ENCODE measurements around the gene PTPRD. TPM values are rescaled to one million over a fixed set of nuclear protein-coding genes. Genes with fewer than 3 reads are reported as not detected.

The PTPRD gene
- total and polyA plus RNA-seq, 2 donors from 2014 or later: 6.4 to 78.9 TPM

DNA sequence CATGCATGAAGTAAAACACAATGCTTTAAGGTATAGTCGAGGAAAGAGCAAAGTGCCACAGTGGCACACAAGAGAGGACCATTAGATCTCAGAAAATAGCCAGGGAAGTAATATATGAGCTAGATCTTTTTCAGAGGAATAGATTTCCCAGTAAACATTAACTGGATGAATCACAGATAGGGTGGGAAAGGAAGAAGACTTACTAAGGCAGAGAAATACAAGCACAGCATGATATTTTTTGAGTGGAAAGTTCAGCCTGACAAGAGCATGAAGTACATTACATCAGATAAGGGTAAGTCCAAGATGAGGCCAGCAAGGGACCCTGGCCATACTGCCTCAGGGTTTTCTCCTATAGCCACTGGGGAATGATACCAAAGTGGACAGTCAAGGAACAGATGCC lies 2008.6 kb downstream of the PTPRD start:
- Histone ChIP-seq H3K4me3 (ENCODE audit: low read length in 3 of 3) (no peak overlapping the region), H3K27me3 (ENCODE audit: control insufficient read depth, insufficient read depth, low read length) (no peaks in the 10 kb centered on the region), H3K9me3 (ENCODE audit: control insufficient read depth in 2 of 3, insufficient read depth in 1 of 3, low read length in 3 of 3) (no peaks in the 10 kb centered on the region), H3K27ac (ENCODE audit: low read depth in 2 of 2, low read length in 2 of 2) (no peak overlapping the region), H3K9ac (ENCODE audit: low read length in 3 of 3) (no peak overlapping the region), H3K36me3 (ENCODE audit: control insufficient read depth in 2 of 3, insufficient read depth in 3 of 3, low read length in 3 of 3) (no peaks in the 10 kb centered on the region), H3K4me1 (ENCODE audit: control insufficient read depth in 2 of 3, insufficient read depth in 2 of 3, low read depth in 1 of 3, low read length in 3 of 3) (no peaks in the 10 kb centered on the region)
- DNase-seq (no peak), FAIRE-seq (no peak)
- TF ChIP-seq, protein P1, sequence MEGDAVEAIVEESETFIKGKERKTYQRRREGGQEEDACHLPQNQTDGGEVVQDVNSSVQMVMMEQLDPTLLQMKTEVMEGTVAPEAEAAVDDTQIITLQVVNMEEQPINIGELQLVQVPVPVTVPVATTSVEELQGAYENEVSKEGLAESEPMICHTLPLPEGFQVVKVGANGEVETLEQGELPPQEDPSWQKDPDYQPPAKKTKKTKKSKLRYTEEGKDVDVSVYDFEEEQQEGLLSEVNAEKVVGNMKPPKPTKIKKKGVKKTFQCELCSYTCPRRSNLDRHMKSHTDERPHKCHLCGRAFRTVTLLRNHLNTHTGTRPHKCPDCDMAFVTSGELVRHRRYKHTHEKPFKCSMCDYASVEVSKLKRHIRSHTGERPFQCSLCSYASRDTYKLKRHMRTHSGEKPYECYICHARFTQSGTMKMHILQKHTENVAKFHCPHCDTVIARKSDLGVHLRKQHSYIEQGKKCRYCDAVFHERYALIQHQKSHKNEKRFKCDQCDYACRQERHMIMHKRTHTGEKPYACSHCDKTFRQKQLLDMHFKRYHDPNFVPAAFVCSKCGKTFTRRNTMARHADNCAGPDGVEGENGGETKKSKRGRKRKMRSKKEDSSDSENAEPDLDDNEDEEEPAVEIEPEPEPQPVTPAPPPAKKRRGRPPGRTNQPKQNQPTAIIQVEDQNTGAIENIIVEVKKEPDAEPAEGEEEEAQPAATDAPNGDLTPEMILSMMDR (IDR thresholded peaks at IDR 0.05; ENCODE audit: borderline replicate concordance, extremely low read depth, insufficient read depth): no peak
- intact Hi-C loops (cut with DNase I): no loop called here

DNA sequence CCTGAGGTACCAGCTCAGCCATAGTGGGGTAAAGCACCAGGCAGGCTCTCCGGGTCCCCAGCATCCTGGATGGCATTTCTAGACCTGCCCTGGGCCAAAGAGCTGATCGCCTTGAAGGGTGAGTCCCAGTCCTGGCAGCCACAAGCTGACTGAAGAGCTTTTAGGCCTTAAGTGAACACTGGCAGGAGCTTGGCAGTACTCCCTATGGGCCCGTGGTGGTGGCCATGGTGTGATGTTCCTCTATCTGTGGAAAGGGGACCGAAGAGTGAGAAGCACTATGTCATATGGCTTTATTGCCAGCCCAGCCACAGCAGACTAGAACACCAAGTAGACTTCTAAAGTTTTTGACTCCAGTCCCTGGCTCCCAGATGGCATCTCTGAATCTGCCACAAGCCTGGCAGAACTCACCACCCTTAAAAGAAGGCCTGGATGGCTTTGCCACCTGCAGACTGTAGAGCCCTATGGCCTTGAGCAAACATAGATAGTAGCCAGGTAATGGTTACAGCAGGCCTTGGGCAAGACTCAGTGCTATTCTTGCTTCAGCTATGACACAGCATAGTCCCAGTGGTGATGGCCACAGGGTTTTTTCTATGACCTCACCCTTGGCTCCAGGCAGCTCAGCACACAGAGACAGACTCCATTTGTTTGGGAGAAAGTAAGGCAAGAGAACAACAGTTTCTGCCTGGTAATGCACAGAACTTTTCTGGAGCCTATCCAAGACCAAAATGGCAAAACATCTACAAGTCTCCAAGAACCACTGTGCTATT lies 2011.7 kb downstream of the PTPRD start:
- DNase-seq (no peak), FAIRE-seq (no peak)
- H3K9ac ChIP-seq (ENCODE audit: low read length in 3 of 3): no peak overlapping the region
- no peaks in the 10 kb centered on the region for H3K9me3 ChIP-seq (ENCODE audit: control insufficient read depth in 2 of 3, insufficient read depth in 1 of 3, low read length in 3 of 3)
- no peaks in the 10 kb centered on the region for H3K4me1 ChIP-seq (ENCODE audit: control insufficient read depth in 2 of 3, insufficient read depth in 2 of 3, low read depth in 1 of 3, low read length in 3 of 3)
- no peak overlapping the region for H3K4me3 ChIP-seq (ENCODE audit: low read length in 3 of 3)
- TF ChIP-seq, protein P1 (IDR thresholded peaks at IDR 0.05; ENCODE audit: borderline replicate concordance, extremely low read depth, insufficient read depth): no peak
- no peaks in the 10 kb centered on the region for H3K36me3 ChIP-seq (ENCODE audit: control insufficient read depth in 2 of 3, insufficient read depth in 3 of 3, low read length in 3 of 3)
- H3K27me3 ChIP-seq (ENCODE audit: control insufficient read depth, insufficient read depth, low read length): no peaks in the 10 kb centered on the region
- no peak overlapping the region for H3K27ac ChIP-seq (ENCODE audit: low read depth in 2 of 2, low read length in 2 of 2)
- intact Hi-C loops (cut with DNase I): no loop called here

- no peaks in the 10 kb centered on the region for H3K36me3 ChIP-seq (ENCODE audit: control insufficient read depth in 2 of 3, insufficient read depth in 3 of 3, low read length in 3 of 3)
- no peaks in the 10 kb centered on the region for H3K4me1 ChIP-seq (ENCODE audit: control insufficient read depth in 2 of 3, insufficient read depth in 2 of 3, low read depth in 1 of 3, low read length in 3 of 3)
- no peaks in the 10 kb centered on the region for H3K27me3 ChIP-seq (ENCODE audit: control insufficient read depth, insufficient read depth, low read length)
- no peaks in the 10 kb centered on the region for H3K9me3 ChIP-seq (ENCODE audit: control insufficient read depth in 2 of 3, insufficient read depth in 1 of 3, low read length in 3 of 3)
- H3K27ac ChIP-seq (ENCODE audit: low read depth in 2 of 2, low read length in 2 of 2): no peak overlapping the region
- FAIRE-seq (no peak), DNase-seq (no peak)
- TF ChIP-seq, protein P1 (IDR thresholded peaks at IDR 0.05; ENCODE audit: borderline replicate concordance, extremely low read depth, insufficient read depth): no peak
- intact Hi-C loops (cut with DNase I): no loop called here
- H3K4me3 ChIP-seq (ENCODE audit: low read length in 3 of 3): no peak overlapping the region
- H3K9ac ChIP-seq (ENCODE audit: low read length in 3 of 3): no peak overlapping the region
These were observed 2012.9 kb downstream of the PTPRD start for GRCh38 chr9:8599937-8600336.

Data from kidney (tissue), 14 donors.